ENCODE results near the gene CD6.

DNA sequence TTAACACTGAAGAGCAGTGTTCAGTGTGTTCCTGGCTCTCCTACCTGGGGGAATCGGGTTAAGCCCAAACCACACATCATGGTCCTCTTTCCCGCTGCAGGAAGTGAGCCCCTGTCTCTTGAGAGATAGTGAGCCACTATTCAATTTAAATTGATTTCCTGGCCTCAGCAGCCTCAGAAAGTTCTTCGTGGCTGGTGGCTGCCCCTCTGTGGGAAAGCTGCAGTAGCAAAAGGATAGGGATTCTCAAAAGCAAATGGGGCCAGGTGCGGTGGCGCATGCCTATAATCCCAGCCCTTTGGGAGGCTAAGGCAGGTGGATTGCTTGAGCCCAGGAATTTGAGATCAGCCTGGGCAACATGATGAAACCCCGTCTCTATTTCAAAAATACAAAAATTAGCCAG lies 81.7 kb downstream of the CD6 start:
- TF ChIP-seq, protein P1, sequence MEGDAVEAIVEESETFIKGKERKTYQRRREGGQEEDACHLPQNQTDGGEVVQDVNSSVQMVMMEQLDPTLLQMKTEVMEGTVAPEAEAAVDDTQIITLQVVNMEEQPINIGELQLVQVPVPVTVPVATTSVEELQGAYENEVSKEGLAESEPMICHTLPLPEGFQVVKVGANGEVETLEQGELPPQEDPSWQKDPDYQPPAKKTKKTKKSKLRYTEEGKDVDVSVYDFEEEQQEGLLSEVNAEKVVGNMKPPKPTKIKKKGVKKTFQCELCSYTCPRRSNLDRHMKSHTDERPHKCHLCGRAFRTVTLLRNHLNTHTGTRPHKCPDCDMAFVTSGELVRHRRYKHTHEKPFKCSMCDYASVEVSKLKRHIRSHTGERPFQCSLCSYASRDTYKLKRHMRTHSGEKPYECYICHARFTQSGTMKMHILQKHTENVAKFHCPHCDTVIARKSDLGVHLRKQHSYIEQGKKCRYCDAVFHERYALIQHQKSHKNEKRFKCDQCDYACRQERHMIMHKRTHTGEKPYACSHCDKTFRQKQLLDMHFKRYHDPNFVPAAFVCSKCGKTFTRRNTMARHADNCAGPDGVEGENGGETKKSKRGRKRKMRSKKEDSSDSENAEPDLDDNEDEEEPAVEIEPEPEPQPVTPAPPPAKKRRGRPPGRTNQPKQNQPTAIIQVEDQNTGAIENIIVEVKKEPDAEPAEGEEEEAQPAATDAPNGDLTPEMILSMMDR (IDR thresholded peaks at IDR 0.05; ENCODE audit: insufficient read depth, low read length) = no peak
- TF ChIP-seq POLR2AphosphoS5 (IDR thresholded peaks at IDR 0.05; ENCODE audit: low read depth) (no peak), GABPA (IDR thresholded peaks at IDR 0.05; ENCODE audit: low read depth) (no peak)
- TF ChIP-seq, protein P2, sequence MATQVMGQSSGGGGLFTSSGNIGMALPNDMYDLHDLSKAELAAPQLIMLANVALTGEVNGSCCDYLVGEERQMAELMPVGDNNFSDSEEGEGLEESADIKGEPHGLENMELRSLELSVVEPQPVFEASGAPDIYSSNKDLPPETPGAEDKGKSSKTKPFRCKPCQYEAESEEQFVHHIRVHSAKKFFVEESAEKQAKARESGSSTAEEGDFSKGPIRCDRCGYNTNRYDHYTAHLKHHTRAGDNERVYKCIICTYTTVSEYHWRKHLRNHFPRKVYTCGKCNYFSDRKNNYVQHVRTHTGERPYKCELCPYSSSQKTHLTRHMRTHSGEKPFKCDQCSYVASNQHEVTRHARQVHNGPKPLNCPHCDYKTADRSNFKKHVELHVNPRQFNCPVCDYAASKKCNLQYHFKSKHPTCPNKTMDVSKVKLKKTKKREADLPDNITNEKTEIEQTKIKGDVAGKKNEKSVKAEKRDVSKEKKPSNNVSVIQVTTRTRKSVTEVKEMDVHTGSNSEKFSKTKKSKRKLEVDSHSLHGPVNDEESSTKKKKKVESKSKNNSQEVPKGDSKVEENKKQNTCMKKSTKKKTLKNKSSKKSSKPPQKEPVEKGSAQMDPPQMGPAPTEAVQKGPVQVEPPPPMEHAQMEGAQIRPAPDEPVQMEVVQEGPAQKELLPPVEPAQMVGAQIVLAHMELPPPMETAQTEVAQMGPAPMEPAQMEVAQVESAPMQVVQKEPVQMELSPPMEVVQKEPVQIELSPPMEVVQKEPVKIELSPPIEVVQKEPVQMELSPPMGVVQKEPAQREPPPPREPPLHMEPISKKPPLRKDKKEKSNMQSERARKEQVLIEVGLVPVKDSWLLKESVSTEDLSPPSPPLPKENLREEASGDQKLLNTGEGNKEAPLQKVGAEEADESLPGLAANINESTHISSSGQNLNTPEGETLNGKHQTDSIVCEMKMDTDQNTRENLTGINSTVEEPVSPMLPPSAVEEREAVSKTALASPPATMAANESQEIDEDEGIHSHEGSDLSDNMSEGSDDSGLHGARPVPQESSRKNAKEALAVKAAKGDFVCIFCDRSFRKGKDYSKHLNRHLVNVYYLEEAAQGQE (IDR thresholded peaks at IDR 0.05; ENCODE audit: insufficient replicate concordance, low read depth) = no peak

All from HL-60 (cell line).